Panc1 (cell line): ENCODE measurements around the gene PROM2. TPM values are rescaled to one million over a fixed set of nuclear protein-coding genes. Genes with fewer than 3 reads are reported as not detected.

Experiments
- ATAC-seq: fragments of 200-7000 bp; cut with Tn5 transposase; 2 replicates; pipeline ENCODE4 v1.9.1; 2020; ENCODE audit warnings: mild to moderate bottlenecking, moderate library complexity
- BruUV-seq: library from RNA; stranded (reverse); fragments of 400-500 nt; replicated peaks from 2 replicates; lab custom pipeline; 2021; lab: Mats Ljungman, UMichigan
- CTCF ChIA-PET: fragments of 300-600 bp; sonication (Branson Sonifier 250); formaldehyde crosslinking; loops from one replicate; lab custom pipeline; 2022; ENCODE audit warnings: antibody characterized with exemption; lab: Charles Lee
- POLR2A ChIA-PET: fragments of 300-600 bp; sonication (Branson Sonifier 250); formaldehyde crosslinking; loops from one replicate; lab custom pipeline; 2022; ENCODE audit warnings: antibody characterized with exemption; lab: Charles Lee
- DNase-seq: peaks from one replicate; pipeline ENCODE4 v3.0.0-alpha.2; 2010; ENCODE audit warnings: low read depth, low spot score
- H3K27ac ChIP-seq: 2 replicates; pipeline ENCODE4 v1.5.1; 2011; ENCODE audit warnings: mild to moderate bottlenecking, low read length, inconsistent platforms
- H3K27me3 ChIP-seq: fragments of 200-500 bp; sonication (Bioruptor generic); 2 replicates; pipeline ENCODE4 v1.6.0; 2014; ENCODE audit warnings: low read length, inconsistent platforms; ENCODE audit not compliant: control insufficient read depth, insufficient read depth
- H3K36me3 ChIP-seq: fragments of 200-500 bp; sonication (Bioruptor generic); 2 replicates; pipeline ENCODE4 v1.5.1; 2014; ENCODE audit warnings: inconsistent platforms, mild to moderate bottlenecking, low read length, moderate library complexity; ENCODE audit not compliant: control insufficient read depth, insufficient read depth
- H3K4me1 ChIP-seq: 2 replicates; pipeline ENCODE4 v1.5.1; 2011; ENCODE audit warnings: inconsistent platforms, mild to moderate bottlenecking, low read length, moderate library complexity; ENCODE audit not compliant: control insufficient read depth, insufficient read depth
- H3K4me3 ChIP-seq, 2 experiments: 2 replicates each; pipeline ENCODE4 v1.5.1; 2011 to 2012; ENCODE audit warnings: low read depth in 2 of 2, low read length in 2 of 2, mild to moderate bottlenecking in 2 of 2, inconsistent platforms in 1 of 2, moderate library complexity in 1 of 2
- H3K9me3 ChIP-seq: fragments of 200-500 bp; sonication (Bioruptor generic); 2 replicates; pipeline ENCODE4 v1.5.1; 2014; ENCODE audit warnings: low read depth, mild to moderate bottlenecking, inconsistent platforms, low read length, moderate library complexity; ENCODE audit not compliant: control insufficient read depth, insufficient read depth
- CTCF ChIP-seq: fragments of 450-650 bp; IDR thresholded peaks from 2 replicates; pipeline ENCODE4 v1.5.1; 2017; ENCODE audit warnings: mild to moderate bottlenecking
- POLR2AphosphoS5 ChIP-seq: IDR thresholded peaks from 2 replicates; pipeline ENCODE4 v1.6.1; 2012; ENCODE audit warnings: mild to moderate bottlenecking, low read depth, low read length, moderate library complexity
- SIN3A ChIP-seq: IDR thresholded peaks from 2 replicates; pipeline ENCODE4 v1.6.1; 2012; ENCODE audit warnings: low read depth, mild to moderate bottlenecking, low read length, moderate library complexity, borderline replicate concordance; ENCODE audit not compliant: insufficient read depth
- TCF7L2 ChIP-seq: IDR thresholded peaks from 2 replicates; pipeline ENCODE4 v1.6.1; 2011; ENCODE audit warnings: mild to moderate bottlenecking, low read depth, low read length, inconsistent platforms
- in situ Hi-C: cut with HindIII; loops from 2 replicates; pipeline ENCODE4 v1.10.0; 2016; ENCODE audit warnings: low sequenced_read_pairs, low pct_unique_long_range_greater_than_20kb
- intact Hi-C: fragments of 100-400 bp; cut with micrococcal nuclease; formaldehyde crosslinking; loops from one replicate; pipeline ENCODE4 v1.10.0; 2022; ENCODE audit not compliant: unreplicated experiment
- total RNA-seq: library from RNA; stranded (reverse); gene quantifications from one replicate; pipeline ENCODE4 v1.2.1, GENCODE V29; 2021; ENCODE audit not compliant: unreplicated experiment
- TF ChIP-seq, protein P1 (sequence below), 2 experiments: IDR thresholded peaks; 2 replicates each; pipeline ENCODE4 v1.6.1; 2011 to 2012; ENCODE audit warnings: low read depth in 2 of 2, control low read depth in 1 of 2, low read length in 1 of 2, mild to moderate bottlenecking in 1 of 2, moderate library complexity in 1 of 2; ENCODE audit not compliant: insufficient read depth in 1 of 2

PROM2 gene
- total RNA-seq, 1 experiment from 2014 or later = 1.4 TPM

DNA sequence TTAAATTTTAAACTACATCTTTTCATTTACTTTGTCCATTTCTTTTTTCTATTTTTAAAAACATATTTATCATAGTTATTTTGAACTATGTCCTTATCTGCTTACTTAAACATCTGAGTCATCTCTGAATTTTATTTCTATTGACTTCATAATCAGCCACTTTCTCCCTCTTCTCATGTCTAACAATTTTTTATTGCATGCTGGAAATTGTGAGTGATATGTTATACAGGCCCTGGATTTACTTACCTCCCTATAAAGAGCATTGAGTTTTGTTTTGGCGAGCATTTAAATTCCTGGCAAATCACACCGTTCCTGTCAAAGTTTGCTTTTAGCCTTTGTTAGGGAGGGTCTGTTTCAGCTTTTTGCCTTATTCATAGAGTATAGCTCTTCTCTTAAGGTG, 62.2 kb downstream of the PROM2 start:
- ChIA-PET CTCF (no interaction called here), POLR2A (no interaction called here)
- in situ Hi-C loops = no loop called here
- intact Hi-C loops = no loop called here
- Histone ChIP-seq H3K4me1 (peaks cover 26% of the 10 kb centered on the region), H3K27ac (no peak overlapping the region), H3K9me3 (no peaks in the 10 kb centered on the region), H3K27me3 (no peaks in the 10 kb centered on the region), H3K4me3 (no peak overlapping the region), H3K36me3 (no peaks in the 10 kb centered on the region)
- DNase-seq (no peak), ATAC-seq (no peak)
- BruUV-seq = no TSS peak
- TF ChIP-seq CTCF (no peak), TCF7L2 (no peak), SIN3A (no peak), POLR2AphosphoS5 (no peak)
- TF ChIP-seq, protein P1, sequence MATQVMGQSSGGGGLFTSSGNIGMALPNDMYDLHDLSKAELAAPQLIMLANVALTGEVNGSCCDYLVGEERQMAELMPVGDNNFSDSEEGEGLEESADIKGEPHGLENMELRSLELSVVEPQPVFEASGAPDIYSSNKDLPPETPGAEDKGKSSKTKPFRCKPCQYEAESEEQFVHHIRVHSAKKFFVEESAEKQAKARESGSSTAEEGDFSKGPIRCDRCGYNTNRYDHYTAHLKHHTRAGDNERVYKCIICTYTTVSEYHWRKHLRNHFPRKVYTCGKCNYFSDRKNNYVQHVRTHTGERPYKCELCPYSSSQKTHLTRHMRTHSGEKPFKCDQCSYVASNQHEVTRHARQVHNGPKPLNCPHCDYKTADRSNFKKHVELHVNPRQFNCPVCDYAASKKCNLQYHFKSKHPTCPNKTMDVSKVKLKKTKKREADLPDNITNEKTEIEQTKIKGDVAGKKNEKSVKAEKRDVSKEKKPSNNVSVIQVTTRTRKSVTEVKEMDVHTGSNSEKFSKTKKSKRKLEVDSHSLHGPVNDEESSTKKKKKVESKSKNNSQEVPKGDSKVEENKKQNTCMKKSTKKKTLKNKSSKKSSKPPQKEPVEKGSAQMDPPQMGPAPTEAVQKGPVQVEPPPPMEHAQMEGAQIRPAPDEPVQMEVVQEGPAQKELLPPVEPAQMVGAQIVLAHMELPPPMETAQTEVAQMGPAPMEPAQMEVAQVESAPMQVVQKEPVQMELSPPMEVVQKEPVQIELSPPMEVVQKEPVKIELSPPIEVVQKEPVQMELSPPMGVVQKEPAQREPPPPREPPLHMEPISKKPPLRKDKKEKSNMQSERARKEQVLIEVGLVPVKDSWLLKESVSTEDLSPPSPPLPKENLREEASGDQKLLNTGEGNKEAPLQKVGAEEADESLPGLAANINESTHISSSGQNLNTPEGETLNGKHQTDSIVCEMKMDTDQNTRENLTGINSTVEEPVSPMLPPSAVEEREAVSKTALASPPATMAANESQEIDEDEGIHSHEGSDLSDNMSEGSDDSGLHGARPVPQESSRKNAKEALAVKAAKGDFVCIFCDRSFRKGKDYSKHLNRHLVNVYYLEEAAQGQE (IDR thresholded peaks at IDR 0.05; ENCODE audit: insufficient read depth in 1 of 2, low read depth in 2 of 2, low read length in 1 of 2) = no peak

GRCh38 chr2:95337829-95338228, 63.6 kb downstream of the PROM2 start:
- CTCF ChIA-PET = no interaction called here
- no peak for TF ChIP-seq SIN3A
- TF ChIP-seq TCF7L2 = no peak
- TF ChIP-seq, protein P1 (IDR thresholded peaks at IDR 0.05; ENCODE audit: insufficient read depth in 1 of 2, low read depth in 2 of 2, low read length in 1 of 2) = no peak
- no peak for TF ChIP-seq POLR2AphosphoS5
- no peak for TF ChIP-seq CTCF
- no TSS peak for BruUV-seq

More at GRCh38 chr2:95337829-95338228, 63.6 kb downstream of the PROM2 start:
- ATAC-seq (no peak), DNase-seq (no peak)
- intact Hi-C loops = no loop called here
- H3K27ac ChIP-seq = no peak overlapping the region
- in situ Hi-C loops = no loop called here
- peaks cover 17% of the 10 kb centered on the region for H3K4me1 ChIP-seq
- H3K9me3 ChIP-seq = no peaks in the 10 kb centered on the region
- H3K27me3 ChIP-seq = no peaks in the 10 kb centered on the region
- H3K4me3 ChIP-seq = no peak overlapping the region
- no peaks in the 10 kb centered on the region for H3K36me3 ChIP-seq
- POLR2A ChIA-PET = no interaction called here

Other genes with a start within 250 kb of the PROM2 start
- 1.3 TPM for gene MAL, start 248.7 kb upstream of the PROM2 start, total RNA-seq
- 95.8 TPM for gene MRPS5, start 152.6 kb upstream of the PROM2 start, total RNA-seq
- gene ZNF514, start 114.6 kb upstream of the PROM2 start, total RNA-seq = 20.5 TPM
- 5.6 TPM for gene ZNF2, start 108.6 kb upstream of the PROM2 start, total RNA-seq
- gene ZNF892, start 66.9 kb upstream of the PROM2 start, total RNA-seq = 8.1 TPM
- 17.5 TPM for gene KCNIP3, start 22.9 kb downstream of the PROM2 start, total RNA-seq
- 17.2 TPM for gene FAHD2A, start 128.3 kb downstream of the PROM2 start, total RNA-seq
- gene TRIM43B, start 210.3 kb downstream of the PROM2 start, total RNA-seq = not detected